Measurements from ENCODE around the gene DCBLD1. TPM values are rescaled to one million over a fixed set of nuclear protein-coding genes. Genes with fewer than 3 reads are reported as not detected.

The DCBLD1 gene
- total and polyA plus RNA-seq, 9 of the 15 experiments (the other 6 are each of a cell fraction or from before 2014, with no cell fraction given): 0.80 to 8.5 (median 6.8) TPM

DNA sequence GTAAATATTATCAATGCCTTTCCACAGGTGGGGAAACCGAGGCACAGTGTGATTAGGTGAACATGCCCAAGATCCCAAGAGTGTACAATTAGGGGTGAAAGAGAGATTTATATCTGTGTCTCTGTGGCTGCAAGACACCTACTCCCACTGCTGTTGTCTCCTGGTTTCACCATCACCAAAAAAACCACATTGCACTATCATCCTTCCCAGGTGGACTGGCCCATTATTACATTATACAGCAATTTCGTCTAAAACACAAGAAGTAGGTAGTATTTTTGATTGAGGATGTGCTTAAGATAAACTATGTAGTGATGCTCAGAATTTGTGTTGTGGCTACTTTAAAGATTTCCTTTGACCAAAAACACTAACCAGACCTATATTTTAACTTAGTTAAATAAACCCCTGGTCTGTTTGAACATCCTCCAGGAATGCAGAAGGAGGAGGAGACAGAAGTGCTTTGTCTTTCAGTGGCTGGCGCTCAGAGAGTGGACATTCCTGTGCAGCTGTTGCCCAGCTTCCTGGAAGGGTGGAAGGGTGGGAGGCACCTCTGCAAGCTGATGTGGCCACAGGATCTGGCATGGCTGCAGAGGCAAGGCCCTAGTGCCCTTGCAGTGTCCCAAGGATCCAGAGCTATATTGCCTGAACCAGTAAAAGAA, 23.8 kb downstream of the DCBLD1 start:
- DNase-seq (ENCODE audit: extremely low read depth in 1 of 4, low spot score in 3 of 4): no peak
- no peak for FAIRE-seq
- intact Hi-C loops (cut with micrococcal nuclease): no loop called here
- Histone ChIP-seq H3K9me3 (replicated peaks; ENCODE audit: control insufficient read depth, insufficient read depth, low read depth, low read length) (no peaks in the 10 kb centered on the region), H3K9ac (ENCODE audit: insufficient read depth in 1 of 2, low read depth in 2 of 2, low read length in 2 of 2) (no peak overlapping the region), H3K27me3 (ENCODE audit: control insufficient read depth in 2 of 2, insufficient read depth in 2 of 2, low read length in 2 of 2) (no peaks in the 10 kb centered on the region), H4K20me1 (replicated peaks; ENCODE audit: control insufficient read depth, insufficient read depth, low read length) (no peaks in the 10 kb centered on the region), H2AFZ (ENCODE audit: low read depth, low read length) (no peak overlapping the region), H3K36me3 (ENCODE audit: control insufficient read depth, insufficient read depth, low read length) (peaks cover 7% of the 10 kb centered on the region; the same call in 1 of the 3 replicates), H3K4me2 (ENCODE audit: insufficient read depth, low read length) (no peak overlapping the region), H3K79me2 (ENCODE audit: control insufficient read depth, insufficient read depth, low read length) (no peaks in the 10 kb centered on the region), H3K4me3 (no peak overlapping the region), H3K27ac (ENCODE audit: extremely low read depth, low read depth, low read length) (no peak overlapping the region), H3K4me1 (replicated peaks in 1 of 2; ENCODE audit: control insufficient read depth in 2 of 2, insufficient read depth in 2 of 2, low read length in 2 of 2) (no peaks in the 10 kb centered on the region), H3K9me1 (ENCODE audit: control insufficient read depth, insufficient read depth, low read length) (no peaks in the 10 kb centered on the region)
- in situ Hi-C loops (cut with MboI): no loop called here
- no TSS peak for BruUV-seq (replicated peaks)
- ChIA-PET CTCF (ENCODE audit: low intra/inter-chr PET ratio) (interaction anchor here (0.6 kb wide), 1 partner anchor 1668 kb away, joined by 4 read pairs; no protein-coding TSS in a partner anchor), POLR2A (no interaction called here)
- ATAC-seq: no peak
- WGBS (ENCODE audit: insufficient coverage, low coverage, missing lambda C conversion rate): 38% methylated on average over 3 of the region's 3 CpGs
- TF ChIP-seq NFYB (IDR thresholded peaks at IDR 0.05; ENCODE audit: extremely low read depth, insufficient read length) (no peak), TAL1 (IDR thresholded peaks at IDR 0.05) (no peak), PCBP2 (IDR thresholded peaks at IDR 0.05; ENCODE audit: low read depth, low read length, poor library complexity, severe bottlenecking) (no peak), POLR3A (IDR thresholded peaks at IDR 0.05; ENCODE audit: borderline replicate concordance, extremely low read depth, insufficient read depth, insufficient read length) (no peak), ZSCAN29 (IDR thresholded peaks at IDR 0.05) (no peak), CBFA2T2 (conservative IDR thresholded peaks at IDR 0.05) (no peak), ZNF699 (CRISPR knock-in tag; IDR thresholded peaks at IDR 0.05; ENCODE audit: insufficient replicate concordance) (no peak), TBL1XR1 (IDR thresholded peaks at IDR 0.05; ENCODE audit: low read length in 2 of 2) (no peak), TBP (optimal IDR thresholded peaks at IDR 0.05; ENCODE audit: low read depth, low read length) (no peak), ZNF589 (CRISPR knock-in tag; IDR thresholded peaks at IDR 0.05; ENCODE audit: low read depth) (no peak)
- TF ChIP-seq, protein P1, sequence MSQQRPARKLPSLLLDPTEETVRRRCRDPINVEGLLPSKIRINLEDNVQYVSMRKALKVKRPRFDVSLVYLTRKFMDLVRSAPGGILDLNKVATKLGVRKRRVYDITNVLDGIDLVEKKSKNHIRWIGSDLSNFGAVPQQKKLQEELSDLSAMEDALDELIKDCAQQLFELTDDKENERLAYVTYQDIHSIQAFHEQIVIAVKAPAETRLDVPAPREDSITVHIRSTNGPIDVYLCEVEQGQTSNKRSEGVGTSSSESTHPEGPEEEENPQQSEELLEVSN (IDR thresholded peaks at IDR 0.05; ENCODE audit: borderline replicate concordance in 1 of 2, extremely low read depth in 1 of 2, insufficient read depth in 1 of 2, insufficient read length in 1 of 2, low read depth in 1 of 2, low read length in 1 of 2, poor library complexity in 1 of 2, severe bottlenecking in 1 of 2): no peak
